Keratinocyte (primary cell): ENCODE data around the gene TRAF3IP3. TPM values are rescaled to one million over a fixed set of nuclear protein-coding genes. Genes with fewer than 3 reads are reported as not detected.

Experiments
- DNase-seq: peaks from one replicate; pipeline ENCODE4 v3.0.0-alpha.2; 2011; ENCODE audit warnings: low read depth, missing footprints, low spot score
- FAIRE-seq: peaks from 2 replicates; lab custom pipeline; 2011; peaks lifted over from hg19 to GRCh38; lab: Jason Lieb, UNC
- H2AFZ ChIP-seq: 2 replicates; pipeline ENCODE4 v1.6.0; 2012; ENCODE audit warnings: low read length, control low read depth, inconsistent platforms; ENCODE audit not compliant: control insufficient read depth
- H3K27ac ChIP-seq: 2 replicates; pipeline ENCODE4 v1.5.1; 2011; ENCODE audit warnings: low read length; ENCODE audit not compliant: control insufficient read depth, insufficient read depth
- H3K27me3 ChIP-seq: 3 replicates; pipeline ENCODE4 v1.6.0; 2011; ENCODE audit warnings: low read length; ENCODE audit not compliant: control insufficient read depth, insufficient read depth; ENCODE audit errors: extremely low read depth
- H3K36me3 ChIP-seq, 2 experiments: 2 replicates in 1 of 2; 3 replicates in 1 of 2; pipeline ENCODE4 v1.5.1; 2011; ENCODE audit warnings: low read length in 2 of 2, mild to moderate bottlenecking in 1 of 2; ENCODE audit not compliant: control insufficient read depth in 2 of 2, insufficient read depth in 2 of 2; ENCODE audit errors: extremely low read depth in 1 of 2
- H3K4me1 ChIP-seq: 3 replicates; pipeline ENCODE4 v1.5.1; 2011; ENCODE audit warnings: low read length; ENCODE audit not compliant: control insufficient read depth, insufficient read depth; ENCODE audit errors: extremely low read depth
- H3K4me2 ChIP-seq: 3 replicates; pipeline ENCODE4 v1.6.0; 2011; ENCODE audit warnings: low read depth, low read length; ENCODE audit not compliant: control insufficient read depth, insufficient read depth; ENCODE audit errors: extremely low read depth
- H3K4me3 ChIP-seq, 3 experiments: fragments of 200-600 bp in 1 of 3; sonication (generic) in 1 of 3; 2 replicates in 2 of 3; 3 replicates in 1 of 3; pipeline ENCODE4 v1.5.1; 2011 to 2016; ENCODE audit warnings: low read length in 3 of 3, mild to moderate bottlenecking in 3 of 3, control low read depth in 2 of 3, inconsistent platforms in 1 of 3, low read depth in 1 of 3, mixed read lengths in 1 of 3, mixed run types in 1 of 3, moderate library complexity in 1 of 3; ENCODE audit not compliant: control insufficient read depth in 2 of 3, insufficient read depth in 2 of 3; ENCODE audit errors: extremely low read depth in 1 of 3
- H3K79me2 ChIP-seq: 2 replicates; pipeline ENCODE4 v1.6.0; 2012; ENCODE audit warnings: low read length; ENCODE audit not compliant: control insufficient read depth, insufficient read depth
- H3K9ac ChIP-seq: 3 replicates; pipeline ENCODE4 v1.6.0; 2011; ENCODE audit warnings: low read length; ENCODE audit not compliant: control insufficient read depth, insufficient read depth; ENCODE audit errors: extremely low read depth
- H3K9me1 ChIP-seq: 3 replicates; pipeline ENCODE4 v1.6.0; 2011; ENCODE audit warnings: low read length; ENCODE audit not compliant: control insufficient read depth, insufficient read depth; ENCODE audit errors: extremely low read depth
- H3K9me3 ChIP-seq: 2 replicates; pipeline ENCODE4 v1.5.1; 2012; ENCODE audit warnings: low read depth, low read length; ENCODE audit not compliant: control insufficient read depth
- H4K20me1 ChIP-seq: 3 replicates; pipeline ENCODE4 v1.6.0; 2011; ENCODE audit warnings: low read length; ENCODE audit not compliant: control insufficient read depth, insufficient read depth; ENCODE audit errors: extremely low read depth
- EZH2 ChIP-seq: IDR thresholded peaks from one replicate; pipeline ENCODE4 v1.6.1; 2012; ENCODE audit warnings: inconsistent platforms, mild to moderate bottlenecking, low read length, moderate library complexity
- dilution Hi-C: fragments of 300-500 bp; cut with MboI; formaldehyde crosslinking; loops from one replicate; pipeline ENCODE4 v1.7.0; 2020; ENCODE audit warnings: low sequenced_read_pairs; ENCODE audit not compliant: extremely low pct_ligation_motif_present
- polyA plus RNA-seq, 5 experiments: library from polyadenylated mRNA; depleted of rRNA in 3 of 5; stranded (reverse) in 3 of 5; stranded (forward) in 1 of 5; unstranded in 1 of 5; fragments of >200 nt; gene quantifications; 1 replicate in 1 of 5; 2 replicates in 3 of 5; 3 replicates in 1 of 5; pipeline versions ENCODE4 v1.2.1 to v1.2.3, GENCODE V29; 2011 to 2012; ENCODE audit warnings: missing spikeins in 2 of 5, low read depth in 1 of 5, low replicate concordance in 1 of 5
- TF ChIP-seq, protein P1 (sequence below), 3 experiments: IDR thresholded peaks in 1 of 3; conservative IDR thresholded peaks in 1 of 3; optimal IDR thresholded peaks in 1 of 3; 2 replicates in 2 of 3; 3 replicates in 1 of 3; pipeline versions ENCODE3 to v1.5.1; 2011; ENCODE audit warnings: low read length in 3 of 3, mild to moderate bottlenecking in 3 of 3, moderate library complexity in 2 of 3, control low read depth in 1 of 3, inconsistent platforms in 1 of 3; ENCODE audit not compliant: insufficient read depth in 2 of 3; ENCODE audit errors: extremely low read depth in 1 of 3

The TRAF3IP3 gene
- polyA plus RNA-seq, 1 donor (not counting 4 experiments of a cell fraction or from before 2014, with no cell fraction given): 0.16 TPM

GRCh38 chr1:209787551-209787950 lies 31.7 kb downstream of the TRAF3IP3 start:
- H3K36me3 ChIP-seq: peaks cover 51 to 70% of the 10 kb centered on the region in 2 experiments

DNA sequence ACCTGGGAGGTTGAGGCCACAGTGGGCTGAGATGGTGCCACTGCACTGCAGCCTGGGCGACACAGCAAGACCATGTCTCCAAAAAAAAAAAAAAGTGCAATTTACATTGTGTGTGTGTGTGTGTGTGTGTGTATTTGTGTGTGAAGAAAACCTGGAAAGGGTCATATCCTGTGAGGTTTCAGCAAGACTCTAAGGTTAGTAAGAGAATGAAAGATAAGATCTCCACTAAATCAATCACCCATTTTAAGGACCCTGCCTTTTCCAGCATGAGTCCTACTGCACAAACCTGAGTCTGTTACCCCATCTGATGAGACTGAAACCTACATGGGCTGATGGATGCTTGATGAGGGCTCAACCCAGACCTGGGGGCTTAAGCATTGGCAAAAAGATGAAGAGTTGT lies 33.4 kb downstream of the TRAF3IP3 start:
- Histone ChIP-seq H2AFZ (no peak overlapping the region), H3K27ac (no peak overlapping the region), H3K9ac (no peak overlapping the region), H3K79me2 (peaks cover 60% of the 10 kb centered on the region), H3K4me3 (no peak overlapping the region), H3K4me2 (no peak overlapping the region), H3K9me3 (no peaks in the 10 kb centered on the region), H4K20me1 (peaks cover 31% of the 10 kb centered on the region), H3K36me3 (peaks cover 43 to 68% of the 10 kb centered on the region in 2 experiments), H3K4me1 (peaks cover 41% of the 10 kb centered on the region), H3K9me1 (no peaks in the 10 kb centered on the region), H3K27me3 (no peaks in the 10 kb centered on the region)
- no peak for FAIRE-seq
- dilution Hi-C loops: no loop called here
- no peak for DNase-seq
- TF ChIP-seq EZH2: no peak
- TF ChIP-seq, protein P1, sequence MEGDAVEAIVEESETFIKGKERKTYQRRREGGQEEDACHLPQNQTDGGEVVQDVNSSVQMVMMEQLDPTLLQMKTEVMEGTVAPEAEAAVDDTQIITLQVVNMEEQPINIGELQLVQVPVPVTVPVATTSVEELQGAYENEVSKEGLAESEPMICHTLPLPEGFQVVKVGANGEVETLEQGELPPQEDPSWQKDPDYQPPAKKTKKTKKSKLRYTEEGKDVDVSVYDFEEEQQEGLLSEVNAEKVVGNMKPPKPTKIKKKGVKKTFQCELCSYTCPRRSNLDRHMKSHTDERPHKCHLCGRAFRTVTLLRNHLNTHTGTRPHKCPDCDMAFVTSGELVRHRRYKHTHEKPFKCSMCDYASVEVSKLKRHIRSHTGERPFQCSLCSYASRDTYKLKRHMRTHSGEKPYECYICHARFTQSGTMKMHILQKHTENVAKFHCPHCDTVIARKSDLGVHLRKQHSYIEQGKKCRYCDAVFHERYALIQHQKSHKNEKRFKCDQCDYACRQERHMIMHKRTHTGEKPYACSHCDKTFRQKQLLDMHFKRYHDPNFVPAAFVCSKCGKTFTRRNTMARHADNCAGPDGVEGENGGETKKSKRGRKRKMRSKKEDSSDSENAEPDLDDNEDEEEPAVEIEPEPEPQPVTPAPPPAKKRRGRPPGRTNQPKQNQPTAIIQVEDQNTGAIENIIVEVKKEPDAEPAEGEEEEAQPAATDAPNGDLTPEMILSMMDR (optimal IDR thresholded peaks at IDR 0.05 in 1 of 3, IDR thresholded peaks at IDR 0.05 in 1 of 3, conservative IDR thresholded peaks at IDR 0.05 in 1 of 3; ENCODE audit: extremely low read depth in 1 of 3, insufficient read depth in 2 of 3, low read length in 3 of 3): no peak

More at GRCh38 chr1:209787551-209787950, 31.7 kb downstream of the TRAF3IP3 start:
- Histone ChIP-seq H2AFZ (no peak overlapping the region), H3K4me3 (no peak overlapping the region), H4K20me1 (peaks cover 29% of the 10 kb centered on the region), H3K4me2 (no peak overlapping the region), H3K9me1 (no peaks in the 10 kb centered on the region), H3K79me2 (peaks cover 44% of the 10 kb centered on the region), H3K27ac (peak overlapping the region; percentile 21), H3K27me3 (no peaks in the 10 kb centered on the region), H3K9me3 (no peaks in the 10 kb centered on the region), H3K4me1 (peaks cover 37% of the 10 kb centered on the region), H3K9ac (no peak overlapping the region)
- TF ChIP-seq, protein P1 (optimal IDR thresholded peaks at IDR 0.05 in 1 of 3, IDR thresholded peaks at IDR 0.05 in 1 of 3, conservative IDR thresholded peaks at IDR 0.05 in 1 of 3; ENCODE audit: extremely low read depth in 1 of 3, insufficient read depth in 2 of 3, low read length in 3 of 3): no peak
- dilution Hi-C loops: no loop called here
- DNase-seq (no peak), FAIRE-seq (no peak)
